ENCODE measurements around the gene GRID2IP. TPM values are rescaled to one million over a fixed set of nuclear protein-coding genes. Genes with fewer than 3 reads are reported as not detected.

Gene GRID2IP
- total RNA-seq, 2 donors from 2014 or later, result 0.73 to 2.6 TPM

DNA sequence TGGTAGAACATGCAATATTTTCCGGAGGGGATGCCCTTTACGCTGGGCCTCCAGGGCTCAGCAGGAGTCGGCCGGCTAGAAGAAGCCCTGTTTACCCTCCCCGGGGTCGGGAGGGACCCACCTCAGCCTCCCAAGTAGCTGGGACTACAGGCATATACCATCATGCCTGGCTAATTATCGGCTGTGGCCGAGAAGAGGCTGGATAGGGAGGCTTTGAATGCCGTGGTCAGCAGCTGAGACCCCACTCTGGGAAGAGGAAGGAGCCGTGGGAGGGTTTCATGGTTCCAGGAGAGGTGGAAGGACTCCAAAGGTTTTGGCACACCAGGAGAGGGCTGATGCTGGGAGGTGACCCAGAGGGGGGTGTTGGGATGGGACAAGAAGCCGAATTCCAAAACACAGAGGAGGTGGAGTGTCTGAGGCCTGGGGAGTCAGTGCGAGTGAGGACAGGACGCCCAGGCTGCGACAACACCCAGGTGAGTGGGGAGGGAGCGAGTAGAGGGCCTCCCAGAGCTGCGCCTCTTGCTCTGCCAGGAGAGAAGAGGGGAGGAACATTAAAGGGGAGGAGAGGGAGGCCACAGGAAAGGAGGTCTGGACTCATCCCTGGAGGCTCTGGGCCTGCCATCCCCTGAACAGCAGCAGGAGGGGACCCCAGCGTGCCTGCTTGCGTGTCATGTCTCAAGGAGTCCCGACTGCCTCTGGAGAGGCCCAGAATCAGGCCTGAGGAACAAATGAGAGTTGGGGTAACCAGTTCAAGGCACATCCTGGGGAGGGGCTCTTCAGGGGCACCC lies 19.6 kb downstream of the GRID2IP start:
- TF ChIP-seq, protein P1, sequence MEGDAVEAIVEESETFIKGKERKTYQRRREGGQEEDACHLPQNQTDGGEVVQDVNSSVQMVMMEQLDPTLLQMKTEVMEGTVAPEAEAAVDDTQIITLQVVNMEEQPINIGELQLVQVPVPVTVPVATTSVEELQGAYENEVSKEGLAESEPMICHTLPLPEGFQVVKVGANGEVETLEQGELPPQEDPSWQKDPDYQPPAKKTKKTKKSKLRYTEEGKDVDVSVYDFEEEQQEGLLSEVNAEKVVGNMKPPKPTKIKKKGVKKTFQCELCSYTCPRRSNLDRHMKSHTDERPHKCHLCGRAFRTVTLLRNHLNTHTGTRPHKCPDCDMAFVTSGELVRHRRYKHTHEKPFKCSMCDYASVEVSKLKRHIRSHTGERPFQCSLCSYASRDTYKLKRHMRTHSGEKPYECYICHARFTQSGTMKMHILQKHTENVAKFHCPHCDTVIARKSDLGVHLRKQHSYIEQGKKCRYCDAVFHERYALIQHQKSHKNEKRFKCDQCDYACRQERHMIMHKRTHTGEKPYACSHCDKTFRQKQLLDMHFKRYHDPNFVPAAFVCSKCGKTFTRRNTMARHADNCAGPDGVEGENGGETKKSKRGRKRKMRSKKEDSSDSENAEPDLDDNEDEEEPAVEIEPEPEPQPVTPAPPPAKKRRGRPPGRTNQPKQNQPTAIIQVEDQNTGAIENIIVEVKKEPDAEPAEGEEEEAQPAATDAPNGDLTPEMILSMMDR (IDR thresholded peaks at IDR 0.05), result no peak
- no peak for TF ChIP-seq POLR2A (IDR thresholded peaks at IDR 0.05)
- no peak for TF ChIP-seq POLR2AphosphoS5 (IDR thresholded peaks at IDR 0.05)
- intact Hi-C loops (cut with DNase I), result no loop called here
- DNase-seq (ENCODE audit: low spot score), result no peak
- Histone ChIP-seq H3K27me3 (replicated peaks; ENCODE audit: insufficient read depth) (peaks cover 25% of the 10 kb centered on the region), H3K27ac (no peak overlapping the region), H3K36me3 (no peaks in the 10 kb centered on the region), H3K4me3 (no peak overlapping the region), H3K9me3 (no peaks in the 10 kb centered on the region), H3K4me1 (replicated peaks) (no peaks in the 10 kb centered on the region)
- WGBS, result 29% methylated on average over 19 of the region's 19 CpGs

DNA sequence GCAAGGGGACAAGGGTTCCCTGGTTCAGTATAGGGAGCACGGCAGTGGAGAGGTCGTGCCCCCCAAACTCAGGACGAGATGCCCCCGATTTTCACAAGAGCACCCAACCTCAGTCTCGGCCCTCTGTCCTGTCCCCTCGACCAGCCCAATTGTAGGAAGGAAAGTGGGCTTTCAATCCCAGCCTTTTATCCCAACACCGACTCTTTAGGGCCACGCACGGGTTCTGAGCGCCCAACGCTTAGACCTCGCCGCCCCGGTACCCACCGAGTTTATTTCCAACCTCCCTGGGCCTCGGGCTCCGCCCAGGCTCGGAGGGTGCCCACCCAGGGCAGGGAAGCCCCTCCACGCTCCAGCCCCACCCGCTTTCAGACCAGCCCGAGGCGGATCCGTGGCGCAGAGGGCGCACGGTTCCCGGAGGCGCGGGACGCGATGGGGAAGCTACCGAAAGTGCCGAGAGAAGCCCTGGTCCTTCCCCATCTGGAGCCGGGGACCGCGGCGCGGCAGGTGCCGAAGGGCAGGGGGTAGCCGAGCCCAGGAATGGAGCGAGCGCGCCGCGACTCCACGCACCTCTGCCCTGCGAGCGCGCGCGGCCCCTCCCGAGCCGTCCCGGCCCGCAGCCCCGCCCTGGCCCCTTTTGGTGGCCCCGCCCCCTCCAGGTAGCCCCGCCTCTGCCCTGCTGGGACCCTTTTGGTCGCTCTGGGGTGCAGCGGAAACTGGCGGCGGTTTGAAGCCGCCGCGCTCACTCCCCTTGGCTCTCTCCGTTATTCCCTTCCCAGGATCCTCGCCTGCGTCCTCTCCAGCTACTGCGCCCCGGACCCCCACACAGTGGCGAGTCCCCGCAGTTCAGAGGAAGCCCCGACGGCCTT lies 20.4 kb downstream of the GRID2IP start:
- 1% methylated on average over 74 of the region's 74 CpGs for WGBS
- Histone ChIP-seq H3K27ac (no peak overlapping the region), H3K27me3 (replicated peaks; ENCODE audit: insufficient read depth) (peaks cover 25% of the 10 kb centered on the region), H3K9me3 (no peaks in the 10 kb centered on the region), H3K4me3 (peak overlapping the region; percentile 21), H3K4me1 (replicated peaks) (no peaks in the 10 kb centered on the region), H3K36me3 (no peaks in the 10 kb centered on the region)
- intact Hi-C loops (cut with DNase I), result no loop called here
- TF ChIP-seq POLR2A (IDR thresholded peaks at IDR 0.05), result no peak
- no peak for TF ChIP-seq POLR2AphosphoS5 (IDR thresholded peaks at IDR 0.05)
- TF ChIP-seq, protein P1 (IDR thresholded peaks at IDR 0.05), result no peak
- DNase-seq (ENCODE audit: low spot score), result no peak

DNA sequence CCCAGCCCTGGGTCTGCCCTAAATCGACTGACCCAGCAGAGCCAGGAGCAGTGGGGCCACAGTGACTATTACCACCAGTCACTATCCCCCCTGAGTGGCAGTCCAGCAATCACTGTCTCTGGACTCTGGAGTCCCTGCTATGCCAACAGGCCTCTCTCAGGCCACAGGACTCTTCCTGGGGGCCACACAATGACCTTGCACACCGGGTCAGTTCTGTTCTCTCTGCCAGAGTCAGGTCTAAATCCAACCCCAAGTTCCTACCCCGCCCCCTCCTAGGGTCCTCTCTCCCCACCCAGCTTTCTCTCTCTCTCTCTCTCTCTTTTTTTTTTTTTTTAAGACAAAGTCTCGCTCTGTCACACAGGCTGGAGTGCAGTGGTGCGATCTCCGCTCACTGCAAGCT lies 21.6 kb downstream of the GRID2IP start:
- Histone ChIP-seq H3K36me3 (no peaks in the 10 kb centered on the region), H3K27ac (no peak overlapping the region), H3K4me3 (no peak overlapping the region), H3K9me3 (no peaks in the 10 kb centered on the region), H3K27me3 (replicated peaks; ENCODE audit: insufficient read depth) (peaks cover 23% of the 10 kb centered on the region), H3K4me1 (replicated peaks) (no peaks in the 10 kb centered on the region)
- no peak for DNase-seq (ENCODE audit: low spot score)
- intact Hi-C loops (cut with DNase I), result no loop called here
- WGBS, result 66% methylated on average over 6 of the region's 6 CpGs
- no peak for TF ChIP-seq POLR2A (IDR thresholded peaks at IDR 0.05)
- TF ChIP-seq POLR2AphosphoS5 (IDR thresholded peaks at IDR 0.05), result no peak

DNA sequence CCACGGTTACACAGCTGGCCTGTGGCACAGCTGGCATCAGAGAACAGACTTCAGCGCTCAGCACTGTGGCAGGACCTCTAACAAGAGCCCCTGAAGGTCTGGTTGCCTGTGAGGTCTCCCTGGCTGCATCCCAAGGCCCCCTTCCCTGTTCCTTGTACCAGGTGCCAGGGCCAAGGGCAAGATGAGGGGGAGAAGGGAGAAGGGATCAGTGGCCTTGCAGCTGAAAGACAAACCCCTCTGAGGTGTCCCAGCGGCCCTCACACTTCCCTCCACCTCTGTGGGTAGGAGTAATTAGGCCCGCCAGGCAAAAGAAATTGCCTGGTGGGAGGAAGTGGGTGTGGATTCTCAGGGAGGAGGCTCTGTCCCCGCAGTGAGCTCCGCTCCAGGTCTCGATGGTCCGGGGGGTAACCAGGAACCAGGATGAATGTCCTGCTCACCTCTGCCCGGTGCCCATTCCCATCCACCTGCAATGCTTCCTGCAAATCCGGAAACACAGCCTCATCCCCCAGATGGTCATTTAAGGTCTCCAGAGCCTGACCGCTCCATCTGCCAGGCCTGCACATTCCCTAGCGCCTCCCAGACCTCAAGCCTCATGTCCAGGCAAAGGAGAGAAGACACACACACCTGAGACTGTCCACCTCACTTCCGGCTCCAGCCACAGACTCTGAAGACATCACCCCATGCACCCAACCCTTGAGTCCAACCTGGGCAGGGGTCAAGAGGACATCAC lies 22.7 kb downstream of the GRID2IP start:
- Histone ChIP-seq H3K27me3 (replicated peaks; ENCODE audit: insufficient read depth) (peaks cover 23% of the 10 kb centered on the region), H3K4me1 (replicated peaks) (no peaks in the 10 kb centered on the region), H3K27ac (no peak overlapping the region), H3K36me3 (no peaks in the 10 kb centered on the region), H3K4me3 (no peak overlapping the region), H3K9me3 (no peaks in the 10 kb centered on the region)
- 75% methylated on average over 13 of the region's 13 CpGs for WGBS
- no peak for DNase-seq (ENCODE audit: low spot score)
- TF ChIP-seq POLR2AphosphoS5 (IDR thresholded peaks at IDR 0.05), result no peak
- no peak for TF ChIP-seq POLR2A (IDR thresholded peaks at IDR 0.05)
- TF ChIP-seq, protein P1 (IDR thresholded peaks at IDR 0.05), result no peak
- intact Hi-C loops (cut with DNase I), result no loop called here

DNA sequence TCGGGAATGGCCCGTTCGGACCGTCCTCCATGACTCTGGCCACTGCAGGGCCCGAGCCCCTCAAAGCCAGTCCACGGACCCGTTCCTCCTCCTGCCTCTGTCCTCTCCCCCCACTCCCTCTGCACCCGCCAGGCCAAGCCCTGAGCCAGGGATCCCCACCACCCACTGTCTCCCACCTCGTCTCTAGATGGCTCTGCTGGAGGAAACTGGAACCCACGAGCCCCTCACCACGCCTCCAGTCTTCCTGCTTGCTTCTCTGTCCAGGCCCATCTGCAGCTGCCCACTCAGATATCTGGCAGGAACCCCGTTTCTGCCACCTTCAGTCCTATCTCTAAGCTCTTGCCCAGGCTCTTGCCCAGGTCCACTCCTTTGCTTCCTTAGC lies 24.3 kb downstream of the GRID2IP start:
- TF ChIP-seq, protein P1 (IDR thresholded peaks at IDR 0.05), result no peak
- TF ChIP-seq POLR2AphosphoS5 (IDR thresholded peaks at IDR 0.05), result no peak
- no peak for TF ChIP-seq POLR2A (IDR thresholded peaks at IDR 0.05)
- no peaks in the 10 kb centered on the region for H3K36me3 ChIP-seq
- 18% methylated on average over 12 of the region's 12 CpGs for WGBS
- no peak for DNase-seq (ENCODE audit: low spot score)
- H3K4me3 ChIP-seq, result peak overlapping the region in 1 of 2 donors; percentile 27
- H3K9me3 ChIP-seq, result no peaks in the 10 kb centered on the region
- no peak overlapping the region for H3K27ac ChIP-seq
- H3K27me3 ChIP-seq (replicated peaks; ENCODE audit: insufficient read depth), result peaks cover 13% of the 10 kb centered on the region
- intact Hi-C loops (cut with DNase I), result no loop called here
- no peaks in the 10 kb centered on the region for H3K4me1 ChIP-seq (replicated peaks)

All from prostate gland (tissue), 2 donors.